ENCODE data around the gene CTNNA3. TPM values are rescaled to one million over a fixed set of nuclear protein-coding genes. Genes with fewer than 3 reads are reported as not detected.
"Not testable (repeated sequence)": the region's sequence is repeated elsewhere in the genome, so short reads cannot be mapped to it uniquely, and the experiment has no call there.

The CTNNA3 gene
- not detected in 2 replicates for total RNA-seq

DNA sequence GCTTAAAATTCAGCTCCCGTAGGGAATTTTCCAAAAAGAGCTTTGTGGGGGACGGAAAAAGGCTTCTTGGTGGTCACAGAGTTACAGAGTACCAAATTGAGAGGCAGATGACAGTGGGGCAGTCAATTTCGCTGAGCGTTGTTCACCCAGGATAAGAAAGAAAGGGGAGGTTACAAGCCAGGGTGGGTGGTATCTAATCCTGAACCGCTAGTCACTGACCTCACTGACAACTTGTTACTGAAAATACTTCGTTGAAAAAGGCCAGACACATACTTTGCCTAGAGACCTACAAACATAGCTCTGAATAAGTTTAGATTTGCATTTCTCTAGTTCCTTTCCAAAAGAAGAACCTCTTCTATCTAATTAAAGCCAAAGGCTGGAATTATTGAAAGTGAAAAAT, at the start of gene CTNNA3:
Gene CTNNA3, minus strand, starts transcription at position 167 of the 400 bp plus-strand sequence.
- intact Hi-C loops (cut with micrococcal nuclease), result loop anchor here (5.0 to 10.0 kb wide), 2 partner anchors 459 to 606 kb away; no protein-coding TSS in a partner anchor

DNA sequence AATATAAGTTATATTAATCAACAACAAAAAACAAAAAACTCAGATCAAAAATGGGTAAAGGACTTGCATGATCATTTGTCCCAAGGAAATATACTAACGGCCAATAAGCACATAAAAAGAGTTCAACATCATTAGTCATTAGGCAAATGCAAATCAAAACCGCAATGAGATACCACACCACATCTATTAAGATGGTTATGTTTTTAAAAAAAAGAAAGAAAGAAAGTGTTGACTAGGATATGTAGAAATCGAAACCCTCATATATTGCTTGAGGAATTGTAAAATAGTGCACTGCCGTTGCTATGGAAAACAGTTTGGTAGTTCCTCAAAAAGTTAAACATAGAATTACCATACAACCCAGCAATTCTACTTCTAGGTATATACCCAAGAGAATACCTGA, 39.4 kb upstream of the CTNNA3 start:
- intact Hi-C loops (cut with micrococcal nuclease), result no loop called here

DNA sequence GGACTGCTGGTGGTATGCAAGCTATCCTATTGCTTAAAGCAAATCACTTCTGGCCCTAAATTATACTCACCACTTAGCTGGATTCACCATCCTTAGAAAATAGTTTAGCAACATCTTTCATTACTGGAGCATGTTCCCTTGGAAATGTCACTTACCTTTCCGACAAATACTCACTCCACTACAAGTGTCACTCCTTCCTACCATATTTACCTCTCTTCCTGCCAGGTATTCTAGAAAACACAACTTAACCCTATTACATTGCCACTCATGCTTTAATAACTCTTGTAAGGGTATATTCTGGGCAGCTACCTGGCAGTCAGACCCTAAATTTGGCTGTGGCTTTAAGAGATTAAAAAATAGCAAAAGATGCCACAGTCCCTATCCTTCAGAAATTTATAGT, 37.5 kb upstream of the CTNNA3 start:
- intact Hi-C loops (cut with micrococcal nuclease), result no loop called here

DNA sequence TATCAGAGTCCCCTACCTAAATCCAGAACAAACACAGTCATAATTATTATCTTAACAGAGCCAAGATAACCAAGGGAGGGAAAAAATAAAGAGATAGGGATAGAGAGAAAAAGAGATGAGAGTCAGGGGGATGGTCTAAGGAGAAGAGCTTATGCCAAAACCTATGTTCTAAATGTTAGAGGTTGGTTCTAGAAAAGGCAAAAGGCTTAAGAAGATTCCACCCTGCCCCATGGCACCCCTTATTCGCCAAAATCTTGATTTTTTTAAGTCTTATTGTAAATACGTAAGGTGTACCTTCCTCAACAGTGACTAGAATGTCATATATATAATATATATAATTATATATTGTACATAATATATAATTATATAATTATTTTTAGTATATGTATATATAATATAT, 29.6 kb upstream of the CTNNA3 start:
- intact Hi-C loops (cut with micrococcal nuclease), result loop anchor here (1.0 kb wide), 1 partner anchor 38 kb away; no protein-coding TSS in a partner anchor

DNA sequence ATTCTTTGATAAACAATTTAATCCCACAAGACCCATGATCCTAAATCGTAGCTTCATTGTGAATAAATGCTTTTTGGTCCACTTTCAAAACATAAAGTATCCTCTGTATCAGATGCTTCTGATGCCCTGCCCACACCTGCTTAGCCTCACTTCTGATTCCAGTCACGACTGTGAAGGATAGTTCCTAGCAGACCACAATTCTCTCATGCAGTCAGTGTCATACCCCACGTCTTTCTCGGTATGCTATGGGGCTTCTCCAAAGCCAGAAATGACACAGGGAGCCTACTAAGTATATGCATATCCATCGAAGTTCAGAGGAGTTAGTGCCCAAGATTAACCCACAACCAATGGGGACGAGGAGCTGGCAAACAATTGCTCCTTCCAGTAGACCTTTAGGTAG, 27.6 kb upstream of the CTNNA3 start:
- intact Hi-C loops (cut with micrococcal nuclease), result no loop called here

DNA sequence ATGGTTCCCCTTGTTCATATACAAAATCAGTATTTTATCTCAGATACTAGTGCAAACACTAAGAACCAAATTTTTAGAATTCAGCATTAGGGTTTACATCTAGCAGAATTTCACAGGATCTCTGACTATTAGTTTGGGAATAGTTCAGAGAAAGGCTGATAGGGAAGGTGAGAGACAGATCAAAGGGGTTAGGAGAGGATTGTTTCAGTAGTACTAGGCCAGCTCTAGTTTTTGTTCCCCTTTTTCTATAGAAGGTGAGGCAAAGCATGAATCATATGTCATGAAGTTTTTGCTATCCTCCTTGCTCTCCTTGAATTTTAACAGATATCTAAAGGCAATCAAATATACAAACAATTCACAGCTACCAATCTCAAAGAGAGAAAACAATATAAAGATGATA, 26.1 kb upstream of the CTNNA3 start:
- intact Hi-C loops (cut with micrococcal nuclease), result no loop called here

DNA sequence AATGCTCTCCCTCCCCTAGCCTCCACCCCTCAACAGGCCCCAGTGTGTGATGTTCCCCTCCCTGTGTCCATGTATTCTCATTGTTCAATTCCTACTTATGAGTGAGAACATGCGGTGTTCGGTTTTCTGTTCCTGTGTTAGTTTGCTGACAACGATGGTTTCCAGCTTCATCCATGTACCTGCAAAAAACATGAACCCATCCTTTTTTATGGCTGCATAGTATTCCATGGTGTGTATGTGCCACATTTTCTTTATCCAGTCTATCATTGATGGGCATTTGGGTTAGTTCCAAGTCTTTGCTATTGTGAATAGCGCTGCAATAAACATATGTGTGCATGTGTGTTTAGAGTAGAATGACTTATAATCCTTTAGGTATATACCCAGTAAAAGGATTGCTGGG, 20.5 kb upstream of the CTNNA3 start:
- intact Hi-C loops (cut with micrococcal nuclease), result not testable (repeated sequence)

DNA sequence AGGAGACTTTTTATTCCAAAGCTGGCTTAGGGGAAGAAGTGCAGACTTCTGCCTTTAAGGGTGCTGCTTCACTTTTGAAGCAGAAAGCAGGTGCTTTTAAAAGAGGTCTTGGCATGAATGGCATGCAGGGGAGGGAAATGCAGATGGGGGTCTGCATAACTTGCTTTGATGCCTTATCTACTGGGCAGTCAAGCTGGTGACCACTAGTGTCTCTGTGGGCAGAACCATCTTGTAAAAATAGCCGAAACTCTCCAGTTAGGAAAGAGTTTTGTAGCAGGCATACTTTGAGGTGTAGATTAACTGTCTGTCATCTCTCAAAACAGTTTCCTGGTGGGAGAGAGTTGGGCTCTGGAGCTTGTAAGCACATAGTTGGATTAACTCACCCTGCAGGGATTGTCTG, 9.9 kb upstream of the CTNNA3 start:
- intact Hi-C loops (cut with micrococcal nuclease), result no loop called here

DNA sequence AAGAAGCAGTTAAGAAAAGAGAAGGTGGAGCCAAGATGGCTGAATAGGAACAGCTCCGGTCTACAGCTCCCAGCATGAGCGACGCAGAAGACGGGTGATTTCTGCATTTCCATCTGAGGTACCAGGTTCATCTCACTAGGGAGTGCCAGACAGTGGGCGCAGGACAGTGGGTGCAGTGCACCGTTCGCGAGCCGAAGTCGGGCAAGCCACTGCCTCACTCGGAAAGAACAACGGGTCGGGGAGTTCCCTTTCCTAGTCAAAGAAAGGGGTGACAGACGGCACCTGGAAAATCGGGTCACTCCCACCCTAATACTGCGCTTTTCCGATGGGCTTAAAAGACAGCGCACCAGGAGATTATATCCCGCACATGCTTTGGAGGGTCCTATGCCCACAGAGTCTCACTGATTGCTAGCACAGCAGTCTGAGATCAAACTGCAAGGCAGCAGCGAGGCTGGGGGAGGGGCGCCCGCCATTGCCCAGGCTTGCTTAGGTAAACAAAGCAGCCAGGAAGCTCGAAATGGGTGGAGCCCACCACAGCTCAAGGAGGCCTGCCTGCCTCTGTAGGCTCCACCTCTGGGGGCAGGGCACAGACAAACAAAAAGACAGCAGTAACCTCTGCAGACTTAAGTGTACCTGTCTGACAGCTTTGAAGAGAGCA, 3.7 kb upstream of the CTNNA3 start:
- intact Hi-C loops (cut with micrococcal nuclease), result loop anchor here (5.0 to 10.0 kb wide), 2 partner anchors 455 to 603 kb away; no protein-coding TSS in a partner anchor

DNA sequence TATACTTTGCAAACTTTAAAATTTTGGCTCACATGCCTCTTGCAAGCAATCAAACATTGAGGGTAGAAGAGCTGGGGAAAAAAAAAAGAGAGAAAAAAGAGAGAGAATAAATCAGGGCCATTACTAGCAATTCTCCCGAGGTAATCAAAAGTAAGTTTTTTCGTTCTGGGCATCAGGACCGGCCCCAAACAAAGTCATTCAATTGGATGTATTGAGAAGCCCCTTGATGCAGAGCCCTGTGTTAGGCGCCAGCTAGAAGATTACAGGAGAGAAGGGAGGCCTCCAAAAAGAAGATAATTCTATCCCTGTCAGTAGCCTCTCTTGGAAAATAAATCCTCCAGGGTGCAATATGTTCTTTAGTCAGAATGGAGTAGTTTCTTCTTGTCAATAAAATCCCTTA, 2.2 kb upstream of the CTNNA3 start:
- intact Hi-C loops (cut with micrococcal nuclease), result loop anchor here (5.0 to 10.0 kb wide), 2 partner anchors 457 to 604 kb away; no protein-coding TSS in a partner anchor

DNA sequence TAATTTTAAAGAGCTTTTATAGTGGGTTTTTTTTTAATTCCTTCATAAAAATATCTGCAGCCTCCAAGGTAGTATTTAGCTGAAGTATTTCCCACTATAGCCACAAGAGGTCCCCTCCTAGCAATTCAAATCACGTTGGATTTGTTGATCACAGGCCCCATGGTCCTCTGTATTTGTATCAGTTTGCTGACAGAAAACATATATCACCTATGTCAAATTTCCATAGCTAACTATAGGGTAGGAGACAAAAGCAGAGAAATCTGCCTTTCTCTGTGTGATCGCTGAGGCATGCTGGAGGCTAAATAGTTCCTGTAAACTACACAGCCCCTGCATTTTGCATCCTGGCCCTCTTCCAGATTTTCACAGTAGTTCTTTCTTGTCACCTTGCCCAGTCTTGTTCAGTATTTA, 1.7 kb upstream of the CTNNA3 start:
- intact Hi-C loops (cut with micrococcal nuclease), result loop anchor here (1.0 to 10.0 kb wide), 7 partner anchors 31 to 605 kb away; no protein-coding TSS in a partner anchor

DNA sequence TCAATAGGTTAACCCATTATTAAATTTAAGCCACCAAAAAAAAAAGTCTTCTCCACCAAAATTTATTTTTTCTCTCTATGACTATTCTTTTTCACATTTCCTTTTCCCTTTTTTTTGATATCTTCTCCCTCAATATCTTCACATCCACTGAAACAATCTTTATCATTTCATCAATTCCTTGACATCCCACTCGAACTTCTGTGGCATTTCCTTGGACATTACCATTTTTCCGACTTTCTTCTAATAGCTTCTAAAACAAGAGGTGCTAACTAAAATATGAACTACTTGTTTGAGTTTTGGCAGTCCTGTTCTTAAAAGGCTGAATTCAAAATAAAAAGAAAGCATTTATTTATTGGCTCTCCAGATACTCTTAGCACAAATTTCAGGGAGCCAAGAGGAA, 684 bp upstream of the CTNNA3 start:
- intact Hi-C loops (cut with micrococcal nuclease), result loop anchor here (1.0 to 10.0 kb wide), 7 partner anchors 30 to 606 kb away; no protein-coding TSS in a partner anchor

DNA sequence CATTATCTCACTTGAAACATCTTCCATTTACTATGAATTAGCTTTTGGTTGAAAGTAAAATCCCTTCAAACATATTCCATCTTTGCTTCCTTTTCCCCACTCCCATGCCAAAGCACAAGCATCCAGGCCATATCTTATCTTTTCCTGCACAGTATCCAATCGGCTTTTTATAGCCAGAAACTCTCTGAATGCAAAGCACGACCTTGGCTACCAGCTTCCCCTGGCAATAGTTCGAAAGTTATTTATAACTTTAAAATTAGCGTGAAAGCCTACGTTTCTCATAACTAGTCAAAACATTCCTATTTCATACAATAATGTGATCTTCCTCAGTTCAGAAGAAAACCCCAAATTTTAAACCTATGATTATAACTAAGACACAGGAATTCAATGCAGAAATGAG, 440 bp downstream of the CTNNA3 start:
- intact Hi-C loops (cut with micrococcal nuclease), result loop anchor here (5.0 to 10.0 kb wide), 2 partner anchors 459 to 607 kb away; no protein-coding TSS in a partner anchor

DNA sequence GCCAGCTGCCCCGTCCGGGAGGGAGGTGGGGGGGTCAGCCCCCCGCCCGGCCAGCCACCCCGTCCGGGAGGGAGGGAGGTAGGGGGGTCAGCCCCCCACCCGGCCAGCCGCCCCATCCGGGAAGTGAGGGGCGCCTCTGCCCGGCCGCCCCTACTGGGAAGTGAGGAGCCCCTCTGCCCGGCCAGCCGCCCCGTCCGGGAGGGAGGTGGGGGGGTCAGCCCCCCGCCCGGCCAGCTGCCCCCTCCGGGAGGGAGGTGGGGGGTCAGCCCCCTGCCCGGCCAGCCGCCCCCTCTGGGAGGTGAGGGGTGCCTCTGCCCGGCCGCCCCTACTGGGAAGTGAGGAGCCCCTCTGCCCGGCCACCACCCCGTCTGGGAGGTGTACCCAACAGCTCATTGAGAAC, 4.1 kb downstream of the CTNNA3 start:
- intact Hi-C loops (cut with micrococcal nuclease), result loop anchor here (10.0 kb wide), 1 partner anchor 463 kb away; no protein-coding TSS in a partner anchor

DNA sequence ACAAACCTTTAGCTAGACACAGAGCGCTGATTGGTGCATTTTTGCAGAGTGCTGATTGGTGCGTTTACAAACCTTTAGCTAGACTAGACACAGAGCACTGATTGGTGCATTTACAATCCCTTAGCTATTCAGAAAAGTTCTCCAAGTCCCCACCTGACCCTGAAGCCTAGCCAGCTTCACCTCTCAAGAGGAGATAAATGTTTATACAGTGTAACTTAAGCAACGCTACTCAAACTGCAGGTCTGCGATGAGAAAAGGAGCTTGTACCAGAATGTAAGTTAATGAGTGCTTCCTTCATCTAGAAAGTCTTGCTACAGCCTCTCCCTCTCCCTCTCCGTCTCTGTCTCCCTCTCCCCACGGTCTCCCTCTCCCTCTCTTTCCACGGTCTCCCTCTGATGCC, 5.5 kb downstream of the CTNNA3 start:
- intact Hi-C loops (cut with micrococcal nuclease), result loop anchor here (10.0 kb wide), 1 partner anchor 464 kb away; no protein-coding TSS in a partner anchor

DNA sequence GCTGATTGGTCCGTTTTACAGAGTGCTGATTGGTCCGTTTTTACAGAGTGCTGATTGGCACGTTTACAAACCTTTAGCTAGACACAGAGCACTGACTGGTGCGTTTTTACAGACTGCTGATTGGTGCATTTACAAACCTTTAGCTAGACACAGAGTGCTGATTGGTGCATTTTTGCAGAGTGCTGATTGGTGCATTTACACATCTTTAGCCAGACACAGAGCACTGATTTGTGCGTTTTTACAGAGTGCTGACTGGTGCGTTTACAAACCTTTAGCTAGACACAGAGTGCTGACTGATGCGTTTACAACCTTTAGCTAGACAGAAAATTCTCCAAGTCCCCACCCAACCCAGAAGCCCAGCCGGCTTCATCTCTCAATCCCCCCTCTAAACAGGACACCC, 11.9 kb downstream of the CTNNA3 start:
- intact Hi-C loops (cut with micrococcal nuclease), result not testable (repeated sequence)

DNA sequence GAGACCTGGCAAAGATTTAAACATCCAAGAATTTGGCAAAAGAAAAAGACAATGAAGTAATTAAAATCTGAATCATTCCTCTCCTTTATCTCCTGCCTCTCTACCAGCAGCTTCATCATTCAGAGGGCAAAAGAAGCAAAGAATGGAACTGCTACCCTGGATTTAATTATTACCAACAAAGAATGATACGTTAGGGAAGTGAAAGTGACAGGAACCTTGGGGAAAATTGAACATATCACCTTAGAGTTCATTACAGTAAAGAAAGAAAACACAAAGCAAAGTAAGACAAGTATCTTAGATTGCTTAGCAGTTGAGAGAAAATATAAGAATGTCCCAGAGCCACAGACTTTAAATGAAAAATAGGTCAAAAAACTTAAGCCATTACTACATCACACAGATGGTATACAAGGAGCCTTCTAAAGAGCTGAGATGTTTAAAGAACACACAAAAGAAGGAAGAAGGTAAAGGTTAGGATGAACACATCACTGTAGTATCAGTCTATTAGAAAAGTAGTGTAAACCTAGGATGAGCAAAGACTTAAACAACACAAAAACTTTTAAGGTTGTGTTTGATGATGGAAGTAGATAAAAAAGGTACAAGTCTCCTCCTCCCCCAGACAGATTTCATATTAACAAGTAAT, 17.5 kb downstream of the CTNNA3 start:
- intact Hi-C loops (cut with micrococcal nuclease), result no loop called here

DNA sequence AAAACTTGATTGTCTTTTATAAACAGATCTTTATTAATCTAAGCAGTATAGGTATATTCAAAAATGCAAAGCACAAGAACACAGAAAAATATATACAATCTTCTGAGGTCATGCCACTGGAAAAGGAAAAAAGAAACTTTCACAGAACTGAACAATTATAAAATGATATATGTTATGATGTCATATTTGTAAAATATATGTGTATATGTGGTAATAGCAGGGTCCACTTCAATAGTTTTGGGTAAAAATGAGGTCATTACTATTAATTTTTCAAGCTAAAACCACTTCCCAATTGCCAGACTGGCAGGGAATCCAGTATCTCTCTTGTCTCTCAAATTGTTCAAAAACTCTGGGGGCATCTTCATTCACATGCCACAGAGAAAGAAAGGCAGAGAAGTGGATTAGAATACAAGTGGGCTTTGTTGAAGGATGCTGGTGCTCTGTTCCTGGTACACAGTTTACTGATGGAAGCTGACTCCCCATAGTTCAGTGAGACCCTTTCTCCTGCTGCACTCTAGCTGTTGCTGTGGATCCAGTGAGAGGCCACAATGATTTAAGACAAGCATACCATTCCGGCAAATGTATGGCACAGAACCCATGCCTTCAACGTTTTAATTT, 19.7 kb downstream of the CTNNA3 start:
- intact Hi-C loops (cut with micrococcal nuclease), result no loop called here

DNA sequence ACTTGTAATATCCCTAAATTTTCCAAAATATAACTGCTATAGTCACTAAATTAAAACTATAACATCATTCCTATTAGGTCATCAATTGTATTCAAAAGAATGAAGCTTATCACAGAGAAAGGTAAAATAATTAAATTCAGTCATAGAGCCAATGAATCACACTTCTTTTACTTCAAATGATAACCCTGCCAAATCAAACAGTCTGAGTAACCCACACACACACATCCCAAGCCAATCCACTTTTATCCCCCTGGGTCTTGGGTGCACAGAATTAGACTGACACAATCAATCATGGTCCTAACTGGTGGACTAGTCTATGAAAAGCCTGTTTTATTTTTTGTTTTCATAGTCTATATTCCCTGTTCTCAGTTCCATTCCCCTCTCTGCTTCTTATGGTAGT, 25.6 kb downstream of the CTNNA3 start:
- intact Hi-C loops (cut with micrococcal nuclease), result no loop called here

DNA sequence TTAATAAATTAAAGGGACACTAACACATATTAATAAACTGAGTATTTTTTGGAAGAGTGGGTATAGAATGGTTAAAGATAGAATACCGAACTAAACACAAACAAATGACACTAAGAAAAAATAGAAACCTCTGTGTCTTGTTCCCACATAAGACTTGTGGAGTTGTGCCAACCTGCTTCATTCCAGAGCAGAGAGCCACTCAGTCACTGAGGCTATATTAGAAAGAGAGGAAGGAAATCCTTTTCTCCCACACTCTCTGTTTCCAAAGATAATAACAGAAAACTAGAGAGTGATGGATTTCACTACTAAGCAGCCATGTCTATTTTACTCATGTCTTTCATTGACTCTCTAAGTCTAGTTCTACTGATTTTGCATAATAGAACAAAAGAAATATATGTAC, 26.0 kb downstream of the CTNNA3 start:
- intact Hi-C loops (cut with micrococcal nuclease), result no loop called here

DNA sequence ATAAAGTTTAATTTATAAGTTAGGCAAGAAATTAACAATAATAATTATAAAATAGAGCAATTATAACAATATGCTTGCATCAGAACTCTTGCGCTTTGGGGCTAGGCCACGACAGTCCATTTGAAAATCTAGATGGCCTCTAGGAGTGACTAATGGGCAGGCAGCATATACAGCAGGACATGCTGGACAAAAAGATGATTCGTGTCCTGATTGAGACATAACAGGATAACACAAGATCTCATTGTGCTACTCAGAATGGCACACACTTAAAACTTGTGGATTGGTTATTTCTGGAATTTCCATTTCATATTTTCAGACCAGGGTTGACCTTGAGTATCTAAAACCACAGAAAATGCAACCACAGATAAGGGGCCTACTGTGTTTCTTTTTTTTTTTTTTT, 27.5 kb downstream of the CTNNA3 start:
- intact Hi-C loops (cut with micrococcal nuclease), result no loop called here

DNA sequence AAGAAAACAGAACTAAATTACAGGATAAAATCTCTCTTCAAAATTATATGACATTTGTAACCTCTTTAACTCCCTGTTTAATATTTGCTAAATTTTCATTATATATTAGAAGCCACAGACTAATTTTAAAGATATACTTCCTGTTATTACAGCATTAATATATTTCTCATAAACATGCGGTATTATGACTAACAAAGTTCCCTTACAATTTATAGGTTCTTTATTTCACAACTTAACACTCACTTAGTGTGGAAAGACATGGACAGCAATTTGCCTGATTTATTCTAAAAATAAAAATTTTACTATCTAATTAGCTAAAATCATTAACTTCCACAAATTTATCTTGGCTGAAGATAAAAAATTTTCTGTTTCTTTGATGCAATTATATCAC, 29.0 kb downstream of the CTNNA3 start:
- intact Hi-C loops (cut with micrococcal nuclease), result no loop called here
